Muscle of back (tissue), 11 donors: ENCODE data around the gene GRM3. TPM values are rescaled to one million over a fixed set of nuclear protein-coding genes. Genes with fewer than 3 reads are reported as not detected.
A peak's percentile ranks its signal among the peaks of the same experiment; 100 is the strongest.

ENCODE experiments used
- DNase-seq, 3 donors: peaks; one replicate each; pipeline versions ENCODE4 v3.0.0 to v3.0.0-alpha.2; 2013
- polyA plus RNA-seq, 10 donors: library from polyadenylated mRNA; unstranded; fragments of 120-200 nt; gene quantifications; one replicate each; pipeline ENCODE4 v1.2.1, GENCODE V29; 2013; ENCODE audit not compliant: insufficient read length in 10 of 10

GRM3 gene
- polyA plus RNA-seq, 10 donors, result 0.03 to 0.56 (median 0.12) TPM; not detected in 1

GRCh38 chr7:86692755-86693154 is 49.0 kb downstream of the GRM3 start:
- DNase-seq, result no peak

GRCh38 chr7:86706406-86706805 is 62.7 kb downstream of the GRM3 start:
- DNase-seq, result no peak

- DNase-seq, result peak; percentile 9 to 20 (median 9)
Observed at GRCh38 chr7:86708031-86708680, 64.4 kb downstream of the GRM3 start.

- no peak for DNase-seq
Observed at GRCh38 chr7:86720306-86720705, 76.6 kb downstream of the GRM3 start.

GRCh38 chr7:86733783-86734182 is 90.1 kb downstream of the GRM3 start:
- DNase-seq, result no peak

GRCh38 chr7:86745013-86745745 is 101.5 kb downstream of the GRM3 start:
- DNase-seq, result no peak

- no peak for DNase-seq
Observed at GRCh38 chr7:86747698-86748097, 104.0 kb downstream of the GRM3 start.

GRCh38 chr7:86748201-86748600 is 104.5 kb downstream of the GRM3 start:
- no peak for DNase-seq

- peak; percentile 21 to 77 (median 51) for DNase-seq
Observed at GRCh38 chr7:86748843-86749719, 105.4 kb downstream of the GRM3 start.

GRCh38 chr7:86749741-86750665 is 106.3 kb downstream of the GRM3 start:
- peak in 2 of 3 donors; percentile 7 to 16 for DNase-seq

GRCh38 chr7:86760236-86760635 is 116.5 kb downstream of the GRM3 start:
- DNase-seq, result no peak

GRCh38 chr7:86762129-86762528 is 118.4 kb downstream of the GRM3 start:
- no peak for DNase-seq

GRCh38 chr7:86765931-86766330 is 122.2 kb downstream of the GRM3 start:
- no peak for DNase-seq

GRCh38 chr7:86768394-86768793 is 124.7 kb downstream of the GRM3 start:
- no peak for DNase-seq

- no peak for DNase-seq
Observed at GRCh38 chr7:86768967-86769760, 125.5 kb downstream of the GRM3 start.

- no peak for DNase-seq
Observed at GRCh38 chr7:86773309-86773708, 129.6 kb downstream of the GRM3 start.

- no peak for DNase-seq
Observed at GRCh38 chr7:86775203-86775602, 131.5 kb downstream of the GRM3 start.

GRCh38 chr7:86776136-86776535 is 132.4 kb downstream of the GRM3 start:
- peak in 1 of 3 donors; percentile 16 for DNase-seq

GRCh38 chr7:86778271-86778670 is 134.6 kb downstream of the GRM3 start:
- no peak for DNase-seq

- DNase-seq, result peak in 2 of 3 donors; percentile 17 to 26
Observed at GRCh38 chr7:86784765-86785164, 141.1 kb downstream of the GRM3 start.
